Adrenal gland (tissue), 5 donors: ENCODE data around the gene COL6A3.

Source experiments
- POLR2A ChIP-seq, 2 donors: fragments of 450-650 bp; IDR thresholded peaks; one replicate each; pipeline ENCODE4 v1.6.1; 2017; ENCODE audit warnings: antibody characterized with exemption in 2 of 2, mild to moderate bottlenecking in 2 of 2, moderate library complexity in 1 of 2
- TF ChIP-seq, protein P1 (sequence below), 6 experiments: fragments of 450-650 bp in 4 of 6; fragments of 200-600 bp in 2 of 6; sonication (generic) in 1 of 6; IDR thresholded peaks; 1 replicate in 5 of 6; 2 replicates in 1 of 6; pipeline versions ENCODE4 v1.5.1 to v1.8.0; 2016 to 2021; ENCODE audit warnings: antibody characterized with exemption in 6 of 6, mild to moderate bottlenecking in 2 of 6, moderate library complexity in 1 of 6
- donor health status: DM: no; HTN: no; CAD: no.

DNA sequence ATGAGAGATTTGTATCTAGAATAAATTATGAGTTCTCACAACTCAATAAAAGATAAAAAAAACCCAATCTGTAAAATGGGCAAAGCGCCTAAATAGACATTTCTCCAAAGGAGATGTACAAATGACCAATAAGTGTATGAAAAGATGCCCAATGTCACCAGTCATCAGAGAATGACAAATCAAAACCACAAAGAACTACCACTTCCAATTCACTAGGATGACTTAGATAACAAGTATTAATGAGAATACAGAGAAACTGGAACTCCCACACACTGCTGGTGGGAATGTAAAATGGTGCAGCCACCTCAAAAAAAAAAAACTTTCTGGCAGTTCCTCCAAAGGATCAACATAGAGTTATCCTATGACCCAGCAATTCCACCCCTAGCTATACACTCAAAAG is 17.4 kb upstream of the COL6A3 start:
- TF ChIP-seq, protein P1, sequence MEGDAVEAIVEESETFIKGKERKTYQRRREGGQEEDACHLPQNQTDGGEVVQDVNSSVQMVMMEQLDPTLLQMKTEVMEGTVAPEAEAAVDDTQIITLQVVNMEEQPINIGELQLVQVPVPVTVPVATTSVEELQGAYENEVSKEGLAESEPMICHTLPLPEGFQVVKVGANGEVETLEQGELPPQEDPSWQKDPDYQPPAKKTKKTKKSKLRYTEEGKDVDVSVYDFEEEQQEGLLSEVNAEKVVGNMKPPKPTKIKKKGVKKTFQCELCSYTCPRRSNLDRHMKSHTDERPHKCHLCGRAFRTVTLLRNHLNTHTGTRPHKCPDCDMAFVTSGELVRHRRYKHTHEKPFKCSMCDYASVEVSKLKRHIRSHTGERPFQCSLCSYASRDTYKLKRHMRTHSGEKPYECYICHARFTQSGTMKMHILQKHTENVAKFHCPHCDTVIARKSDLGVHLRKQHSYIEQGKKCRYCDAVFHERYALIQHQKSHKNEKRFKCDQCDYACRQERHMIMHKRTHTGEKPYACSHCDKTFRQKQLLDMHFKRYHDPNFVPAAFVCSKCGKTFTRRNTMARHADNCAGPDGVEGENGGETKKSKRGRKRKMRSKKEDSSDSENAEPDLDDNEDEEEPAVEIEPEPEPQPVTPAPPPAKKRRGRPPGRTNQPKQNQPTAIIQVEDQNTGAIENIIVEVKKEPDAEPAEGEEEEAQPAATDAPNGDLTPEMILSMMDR (IDR thresholded peaks at IDR 0.05) = no peak
- no peak for TF ChIP-seq POLR2A (IDR thresholded peaks at IDR 0.05)
